ENCODE measurements around the gene C3orf80.

C3orf80 gene

DNA sequence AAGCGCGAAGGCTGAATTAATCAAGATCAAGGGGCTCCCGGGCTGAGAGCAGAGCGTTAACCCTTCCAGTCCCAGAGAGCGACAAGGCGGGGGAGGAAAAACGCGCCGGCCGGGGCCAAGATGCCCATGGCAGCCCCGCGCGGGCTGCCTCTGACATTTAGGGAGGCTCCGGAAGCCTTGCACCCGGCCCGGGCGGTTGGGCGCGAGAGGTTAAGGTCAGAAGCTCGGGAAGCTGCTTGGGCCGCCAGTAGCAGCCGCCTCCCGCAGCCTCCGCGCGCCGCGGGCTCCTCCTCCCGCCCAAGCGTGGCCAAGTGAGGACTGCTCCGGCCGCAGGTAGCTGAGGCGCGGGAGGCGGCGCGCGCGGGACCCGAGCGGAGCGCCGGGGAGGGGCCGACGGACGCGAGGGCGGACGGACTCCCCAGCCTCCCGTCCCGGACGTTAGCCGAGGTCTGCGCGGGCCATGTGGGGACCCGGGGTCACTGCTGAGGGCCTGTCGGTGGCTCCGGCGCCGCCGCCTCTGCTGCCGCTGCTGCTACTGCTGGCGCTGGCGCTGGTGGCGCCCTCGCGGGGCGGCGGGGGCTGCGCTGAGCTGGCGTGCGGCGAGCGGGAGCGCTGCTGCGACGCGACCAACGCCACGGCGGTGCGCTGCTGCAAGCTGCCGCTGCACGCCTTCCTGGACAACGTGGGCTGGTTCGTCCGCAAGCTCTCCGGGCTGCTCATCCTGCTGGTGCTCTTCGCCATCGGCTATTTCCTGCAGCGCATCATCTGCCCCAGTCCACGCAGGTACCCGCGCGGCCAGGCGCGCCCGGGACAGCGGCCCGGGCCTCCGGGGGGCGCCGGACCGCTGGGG lies at the start of gene C3orf80:
Gene C3orf80, plus strand, starts transcription at position 247 of the 850 bp plus-strand sequence. Its CDS starts 214 bp downstream, at position 461.
- TF ChIP-seq GATA2 (IDR thresholded peaks at IDR 0.05; ENCODE audit: low read depth, low read length) (peak; percentile 43; the same call in 1 of the 2 replicates), GATA3 (IDR thresholded peaks at IDR 0.05; ENCODE audit: low read depth, low read length) (no peak)

DNA sequence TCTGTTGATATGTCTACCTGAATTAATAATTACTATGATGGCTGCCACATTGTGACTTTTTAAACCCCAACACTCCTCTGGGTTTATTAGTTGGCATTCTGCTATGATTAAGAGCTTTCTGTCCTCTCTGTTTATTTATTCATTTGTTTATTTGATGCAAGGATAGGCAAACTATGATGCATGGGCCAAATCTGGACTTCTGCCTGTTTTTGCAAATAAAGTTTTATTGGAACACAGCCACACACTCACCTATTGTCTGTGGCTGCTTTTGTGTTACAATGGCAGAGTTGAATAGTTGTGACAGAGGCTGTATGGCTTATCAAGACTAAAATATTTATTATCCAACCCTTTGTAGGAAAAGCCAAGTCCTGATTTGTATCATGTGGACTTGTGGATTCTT lies 48.3 kb upstream of the C3orf80 start:
- TF ChIP-seq GATA2 (IDR thresholded peaks at IDR 0.05; ENCODE audit: low read depth, low read length) = no peak
- TF ChIP-seq GATA3 (IDR thresholded peaks at IDR 0.05; ENCODE audit: low read depth, low read length) = no peak

- TF ChIP-seq GATA3 (IDR thresholded peaks at IDR 0.05; ENCODE audit: low read depth, low read length) (no peak), GATA2 (IDR thresholded peaks at IDR 0.05; ENCODE audit: low read depth, low read length) (no peak)
Measured at GRCh38 chr3:160179906-160180305, 45.3 kb upstream of the C3orf80 start.

- no peak for TF ChIP-seq GATA2 (IDR thresholded peaks at IDR 0.05; ENCODE audit: low read depth, low read length)
- no peak for TF ChIP-seq GATA3 (IDR thresholded peaks at IDR 0.05; ENCODE audit: low read depth, low read length)
Measured at GRCh38 chr3:160180581-160181216, 44.5 kb upstream of the C3orf80 start.

DNA sequence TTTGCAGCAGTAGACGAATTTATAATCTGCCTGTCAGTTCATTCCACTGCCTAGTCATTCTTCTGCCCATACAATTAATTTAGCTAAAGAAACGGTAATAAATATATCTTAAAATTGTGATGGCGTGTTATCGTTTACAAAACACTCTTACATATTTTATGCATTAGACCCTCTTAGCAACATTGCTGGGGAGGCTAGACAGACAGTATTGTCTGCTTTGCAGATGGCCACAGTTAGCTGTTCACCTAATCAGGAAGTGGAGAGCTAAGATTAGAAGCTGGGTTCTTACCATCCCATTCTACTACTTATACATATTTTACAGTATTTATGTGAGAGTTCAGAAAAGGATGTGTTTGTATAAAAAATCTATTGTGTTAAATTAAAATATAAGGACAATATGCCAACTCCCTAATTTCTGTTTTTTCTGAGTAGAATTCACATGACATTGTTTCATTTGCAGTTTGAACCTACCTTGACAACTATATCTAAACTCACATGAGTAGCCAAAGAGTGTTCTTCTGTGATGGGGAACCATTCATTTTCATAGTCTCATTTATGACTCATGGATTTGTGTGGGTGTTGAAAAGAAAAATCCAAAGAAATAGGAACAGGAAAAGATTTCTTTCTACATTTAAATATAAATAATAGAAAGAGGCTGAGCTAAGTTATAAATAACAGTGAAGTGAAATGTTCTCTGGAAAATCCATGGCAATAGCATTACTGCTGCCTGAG lies 41.7 kb upstream of the C3orf80 start:
- TF ChIP-seq GATA2 (IDR thresholded peaks at IDR 0.05; ENCODE audit: low read depth, low read length) (no peak), GATA3 (IDR thresholded peaks at IDR 0.05; ENCODE audit: low read depth, low read length) (no peak)

DNA sequence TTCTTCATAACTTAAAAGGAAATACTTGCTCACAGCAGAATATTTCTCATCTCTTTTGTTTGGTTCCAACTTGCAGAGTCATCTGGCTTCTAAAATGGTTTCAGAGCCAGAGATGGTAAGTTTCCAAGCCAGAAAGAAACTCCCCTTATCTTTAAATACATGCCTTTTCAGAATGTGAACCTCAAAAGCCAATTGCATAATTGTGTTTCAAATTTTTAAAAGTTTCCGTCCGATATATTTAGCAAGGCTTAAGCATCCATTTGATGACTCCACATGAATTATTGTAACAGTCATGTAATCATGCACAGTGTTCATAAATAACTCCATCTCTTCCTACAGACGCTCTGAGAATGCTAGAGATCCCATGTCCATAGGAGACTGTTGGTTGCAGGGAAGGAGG lies 40.6 kb upstream of the C3orf80 start:
- TF ChIP-seq GATA3 (IDR thresholded peaks at IDR 0.05; ENCODE audit: low read depth, low read length) (no peak), GATA2 (IDR thresholded peaks at IDR 0.05; ENCODE audit: low read depth, low read length) (no peak)

- no peak for TF ChIP-seq GATA3 (IDR thresholded peaks at IDR 0.05; ENCODE audit: low read depth, low read length)
- no peak for TF ChIP-seq GATA2 (IDR thresholded peaks at IDR 0.05; ENCODE audit: low read depth, low read length)
Measured at GRCh38 chr3:160185751-160186150, 39.5 kb upstream of the C3orf80 start.

- no peak for TF ChIP-seq GATA3 (IDR thresholded peaks at IDR 0.05; ENCODE audit: low read depth, low read length)
Measured at GRCh38 chr3:160187288-160187687, 37.9 kb upstream of the C3orf80 start.

DNA sequence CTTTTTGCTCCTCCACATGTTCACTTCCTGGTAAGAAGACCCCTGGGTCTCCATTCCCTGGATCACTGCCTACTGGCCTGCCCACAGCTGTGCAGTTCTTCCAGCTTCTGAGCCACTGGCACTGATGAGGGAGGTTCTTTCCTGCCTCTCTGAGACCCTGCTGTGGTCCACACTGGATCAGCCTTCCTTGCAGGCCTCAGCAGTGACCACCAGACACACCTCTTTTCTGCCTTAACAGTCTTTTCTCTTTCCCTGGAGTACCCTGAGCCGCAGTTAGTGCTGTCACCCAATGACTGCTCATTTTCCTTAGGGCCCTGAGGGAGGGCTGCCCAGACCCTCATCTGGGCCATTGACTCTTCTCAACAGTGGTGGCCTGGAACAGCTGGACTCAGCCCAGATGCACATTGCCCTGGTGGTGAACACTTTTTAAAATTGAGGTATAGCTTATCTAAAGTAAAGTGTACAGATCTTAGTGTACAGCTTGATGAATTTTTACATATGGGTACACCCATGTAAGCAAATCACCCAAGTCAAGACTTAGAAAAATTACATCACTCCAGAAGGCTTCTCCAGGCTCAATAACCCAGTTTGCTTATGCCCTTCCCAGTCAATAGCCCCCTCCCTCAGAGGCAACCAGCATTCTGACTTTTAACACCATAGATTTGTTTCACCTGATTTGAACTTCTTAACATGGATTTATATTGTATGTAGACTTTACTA lies 32.8 kb upstream of the C3orf80 start:
- TF ChIP-seq GATA2 (IDR thresholded peaks at IDR 0.05; ENCODE audit: low read depth, low read length) = no peak

GRCh38 chr3:160193644-160194192 lies 31.5 kb upstream of the C3orf80 start:
- TF ChIP-seq GATA3 (IDR thresholded peaks at IDR 0.05; ENCODE audit: low read depth, low read length) (no peak), GATA2 (IDR thresholded peaks at IDR 0.05; ENCODE audit: low read depth, low read length) (no peak)

DNA sequence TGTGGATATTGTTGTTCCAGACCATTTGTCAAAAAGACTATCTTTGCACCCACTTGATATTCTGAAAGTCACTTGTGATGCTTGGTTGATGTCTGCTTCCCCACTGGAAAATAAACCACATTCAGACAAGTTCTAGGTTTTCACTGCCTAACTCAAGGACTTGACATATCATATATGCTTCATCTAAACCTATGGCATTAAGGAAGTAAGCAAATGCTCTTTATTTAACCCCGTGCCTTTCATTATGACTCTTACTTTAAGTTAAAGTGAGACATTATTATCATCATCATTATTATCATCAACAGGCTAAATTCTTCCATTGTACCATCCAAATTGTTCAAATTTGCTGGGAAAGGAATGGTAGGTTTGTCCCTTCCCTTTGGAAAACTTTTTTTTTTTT lies 30.8 kb upstream of the C3orf80 start:
- TF ChIP-seq GATA3 (IDR thresholded peaks at IDR 0.05; ENCODE audit: low read depth, low read length) (no peak), GATA2 (IDR thresholded peaks at IDR 0.05; ENCODE audit: low read depth, low read length) (no peak)

GRCh38 chr3:160195106-160195505 lies 30.1 kb upstream of the C3orf80 start:
- no peak for TF ChIP-seq GATA3 (IDR thresholded peaks at IDR 0.05; ENCODE audit: low read depth, low read length)
- no peak for TF ChIP-seq GATA2 (IDR thresholded peaks at IDR 0.05; ENCODE audit: low read depth, low read length)

DNA sequence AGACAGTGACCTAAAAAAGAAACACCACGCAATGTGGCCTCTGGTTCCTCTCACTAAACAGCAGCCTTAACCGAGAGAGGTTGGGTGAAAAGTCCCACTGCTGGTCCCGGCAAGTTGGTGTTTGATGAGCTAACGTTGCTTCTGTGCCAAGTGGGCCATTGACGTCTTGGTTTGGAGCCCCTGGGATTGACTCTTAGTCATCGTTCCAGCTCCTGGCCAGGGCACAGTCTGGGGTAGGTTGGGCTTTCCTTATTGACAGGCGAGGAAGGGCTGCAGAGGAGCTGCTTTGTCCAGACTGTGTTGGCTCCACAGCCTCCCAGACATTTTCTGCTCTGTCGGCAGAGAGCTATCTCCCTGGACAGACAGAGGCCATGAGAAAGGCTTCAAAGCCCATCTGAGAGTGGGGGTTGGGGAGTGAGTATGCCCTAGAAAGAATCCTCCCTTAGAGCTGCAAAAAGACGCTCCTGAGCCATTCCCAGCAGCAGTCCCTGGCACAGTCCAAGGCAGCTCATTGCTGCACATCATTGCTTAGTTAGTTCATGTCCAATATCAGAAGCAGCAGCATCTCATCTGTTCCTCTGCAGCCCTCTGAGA lies 28.6 kb upstream of the C3orf80 start:
- no peak for TF ChIP-seq GATA3 (IDR thresholded peaks at IDR 0.05; ENCODE audit: low read depth, low read length)
- TF ChIP-seq GATA2 (IDR thresholded peaks at IDR 0.05; ENCODE audit: low read depth, low read length) = no peak

Measured in SH-SY5Y (cell line).